Measurements from ENCODE around the gene ATP5MG.

GRCh38 chr11:118441770-118442275, 40.4 kb downstream of the ATP5MG start:
- TF ChIP-seq CTCF (IDR thresholded peaks at IDR 0.05 in 2 of 3, conservative IDR thresholded peaks at IDR 0.05 in 1 of 3; ENCODE audit: control insufficient read depth in 2 of 3, extremely low read depth in 1 of 3, insufficient read depth in 1 of 3, low read depth in 3 of 3, low read length in 3 of 3), result no peak
- no peak for TF ChIP-seq POLR2A (IDR thresholded peaks at IDR 0.05; ENCODE audit: low read depth, low read length)
- no peak for TF ChIP-seq SUZ12 (IDR thresholded peaks at IDR 0.05; ENCODE audit: unreplicated experiment)
- no peak for TF ChIP-seq TAF1 (IDR thresholded peaks at IDR 0.05; ENCODE audit: borderline replicate concordance, low read depth, low read length)

All from GM12878 (cell line).